Measurements from ENCODE around the gene SHB.

SHB gene

GRCh38 chr9:37949576-37949975, 119.5 kb downstream of the SHB start:
- POLR2A ChIA-PET: interaction anchor here (0.7 kb wide), 1 partner anchor 114 kb away, joined by 7 read pairs; no protein-coding TSS in a partner anchor
- Histone ChIP-seq H3K4me1 (ENCODE audit: control insufficient read depth, insufficient read depth, low read length) (no peaks in the 10 kb centered on the region), H3K9me3 (ENCODE audit: control insufficient read depth, insufficient read depth, low read depth, low read length) (no peaks in the 10 kb centered on the region), H3K36me3 (ENCODE audit: control insufficient read depth in 2 of 2, insufficient read depth in 1 of 2, low read length in 2 of 2) (peaks cover 0 to 95% of the 10 kb centered on the region in 2 experiments; a peak in 2 of 3 replicates), H3K27ac (ENCODE audit: extremely low read depth, low read depth, low read length) (no peak overlapping the region), H3K4me3 (ENCODE audit: low read depth, low read length) (no peak overlapping the region)
- CTCF ChIA-PET: no interaction called here
- TF ChIP-seq ZNF488 (tag by site-specific recombination; IDR thresholded peaks at IDR 0.05) (no peak), WT1 (tag by site-specific recombination; IDR thresholded peaks at IDR 0.05) (no peak), ZSCAN5A (tag by site-specific recombination; IDR thresholded peaks at IDR 0.05) (no peak), IKZF3 (tag by site-specific recombination; IDR thresholded peaks at IDR 0.05) (no peak), ZNF837 (tag by site-specific recombination; IDR thresholded peaks at IDR 0.05) (no peak), ZNF560 (tag by site-specific recombination; IDR thresholded peaks at IDR 0.05; ENCODE audit: borderline replicate concordance) (no peak), ZNF449 (tag by site-specific recombination; IDR thresholded peaks at IDR 0.05) (no peak), GLI4 (tag by site-specific recombination; IDR thresholded peaks at IDR 0.05) (no peak), ZNF140 (tag by site-specific recombination; IDR thresholded peaks at IDR 0.05) (no peak), ZNF692 (tag by site-specific recombination; IDR thresholded peaks at IDR 0.05) (no peak), ZNF585B (tag by site-specific recombination; IDR thresholded peaks at IDR 0.05) (no peak), ZNF426 (tag by site-specific recombination; IDR thresholded peaks at IDR 0.05) (no peak), ZBTB26 (tag by site-specific recombination; optimal IDR thresholded peaks at IDR 0.05) (no peak), ZNF629 (tag by site-specific recombination; IDR thresholded peaks at IDR 0.05) (no peak), ZNF211 (tag by site-specific recombination; IDR thresholded peaks at IDR 0.05; ENCODE audit: low read depth) (no peak), MZF1 (tag by site-specific recombination; IDR thresholded peaks at IDR 0.05; ENCODE audit: borderline replicate concordance) (no peak), ZNF423 (tag by site-specific recombination; IDR thresholded peaks at IDR 0.05) (no peak)

- no peak overlapping the region for H3K27ac ChIP-seq (ENCODE audit: extremely low read depth, low read depth, low read length)
Measured at GRCh38 chr9:37948417-37948980, 120.5 kb downstream of the SHB start.

More at GRCh38 chr9:37948417-37948980, 120.5 kb downstream of the SHB start:
- TF ChIP-seq SP7 (tag by site-specific recombination; IDR thresholded peaks at IDR 0.05) (no peak), ZBTB8A (tag by site-specific recombination; IDR thresholded peaks at IDR 0.05) (no peak), PRDM10 (tag by site-specific recombination; IDR thresholded peaks at IDR 0.05) (no peak), ZNF341 (tag by site-specific recombination; IDR thresholded peaks at IDR 0.05; ENCODE audit: low read depth) (no peak), ZNF555 (tag by site-specific recombination; conservative IDR thresholded peaks at IDR 0.05) (no peak)
- H3K36me3 ChIP-seq (ENCODE audit: control insufficient read depth in 2 of 2, insufficient read depth in 1 of 2, low read length in 2 of 2): peaks cover 0 to 95% of the 10 kb centered on the region in 2 experiments; a peak in 2 of 3 replicates
- ChIA-PET CTCF (interaction anchor here (1.0 kb wide), 1 partner anchor 10 kb away, joined by 3 read pairs; no protein-coding TSS in a partner anchor), POLR2A (no interaction called here)
- no peaks in the 10 kb centered on the region for H3K9me3 ChIP-seq (ENCODE audit: control insufficient read depth, insufficient read depth, low read depth, low read length)
- H3K4me1 ChIP-seq (ENCODE audit: control insufficient read depth, insufficient read depth, low read length): no peaks in the 10 kb centered on the region
- H3K4me3 ChIP-seq (ENCODE audit: low read depth, low read length): no peak overlapping the region
